ENCODE measurements around the gene DNMT3B. TPM values are rescaled to one million over a fixed set of nuclear protein-coding genes. Genes with fewer than 3 reads are reported as not detected.
A peak's percentile ranks its signal among the peaks of the same experiment; 100 is the strongest.

DNMT3B gene
- total and polyA plus RNA-seq, 2 experiments from 2014 or later: 711 to 2,222 TPM

DNA sequence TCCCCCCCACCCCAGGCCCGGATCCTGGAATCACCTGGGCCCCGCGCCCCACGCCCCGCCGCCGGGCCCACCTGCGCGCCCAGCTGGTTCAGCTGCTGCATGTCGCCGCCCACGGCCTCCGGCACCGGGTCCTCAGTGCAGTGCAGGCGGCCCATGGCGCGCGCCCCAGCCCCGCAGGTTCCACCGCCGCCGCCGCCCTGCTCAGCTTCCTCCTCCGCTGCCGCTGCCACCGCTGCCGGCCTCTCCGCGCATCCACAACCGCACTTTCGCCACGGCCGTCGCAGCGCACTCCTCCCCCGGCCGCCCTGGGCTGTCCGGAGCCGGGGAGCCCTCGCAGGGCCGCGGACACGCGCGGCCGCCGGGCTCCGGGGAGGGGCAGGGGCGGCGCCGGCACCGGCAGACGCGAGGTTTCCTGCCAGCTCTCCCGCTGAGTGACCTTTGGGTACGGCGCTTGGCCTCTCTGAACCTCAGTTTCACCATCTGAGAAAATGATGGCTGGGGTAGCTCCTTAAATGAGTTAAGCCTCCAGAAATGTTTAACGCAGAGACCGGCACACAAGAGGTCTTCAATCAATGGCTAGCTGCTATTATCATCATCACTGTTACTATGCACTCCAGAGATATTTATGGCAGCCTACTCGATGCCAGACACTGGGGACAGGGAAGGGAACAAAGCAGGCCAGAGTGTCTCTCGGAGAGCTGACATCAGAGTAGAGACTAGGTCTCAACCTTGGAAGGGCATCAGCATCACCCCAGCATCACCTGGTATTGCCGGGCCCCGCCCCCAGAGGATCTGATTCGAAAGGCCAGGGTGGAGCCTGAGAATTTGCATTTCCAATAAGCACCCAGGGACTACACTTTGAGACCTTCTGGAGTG, 18.7 kb upstream of the DNMT3B start, which contains the start of gene COMMD7:
TSS of gene COMMD7 (minus strand) at position 231 of the 876 bp plus-strand sequence. CDS start at position 155, 76 bp downstream.
- Histone ChIP-seq H4K20me1 (replicated peaks; ENCODE audit: insufficient read depth) (peaks cover 27% of the 10 kb centered on the region), H3K4me3 (peak within 1 kb of the TSS; percentile 81), H3F3A (replicated peaks; ENCODE audit: low read depth) (peaks cover 12% of the 10 kb centered on the region), H3K9me2 (ENCODE audit: insufficient read depth) (no peaks in the 10 kb centered on the region), H2AFZ (no peak within 1 kb of the TSS; the same call in 1 of the 2 replicates), H3K79me2 (replicated peaks; ENCODE audit: insufficient read depth) (peaks cover 95% of the 10 kb centered on the region), H3K27me3 (ENCODE audit: insufficient read depth) (no peaks in the 10 kb centered on the region), H3K4me1 (ENCODE audit: insufficient read depth) (peaks cover 48% of the 10 kb centered on the region), H3K27ac (ENCODE audit: low read depth) (peak within 1 kb of the TSS; percentile 99), H3K4me2 (peak within 1 kb of the TSS; percentile 95), H3K36me3 (ENCODE audit: insufficient read depth) (no peaks in the 10 kb centered on the region)
- TF ChIP-seq JUNB (IDR thresholded peaks at IDR 0.05; ENCODE audit: unreplicated experiment) (no peak), ETS1 (IDR thresholded peaks at IDR 0.05) (peak; percentile 62; the same call in 1 of the 2 replicates), ZNF462 (CRISPR knock-in tag; IDR thresholded peaks at IDR 0.05) (no peak), EZH2phosphoT487 (IDR thresholded peaks at IDR 0.05; ENCODE audit: unreplicated experiment) (no peak), ZNF114 (CRISPR knock-in tag; IDR thresholded peaks at IDR 0.05) (no peak), EZH2 (IDR thresholded peaks at IDR 0.05; ENCODE audit: low read depth, unreplicated experiment) (no peak), POLR2AphosphoS5 (IDR thresholded peaks at IDR 0.05; ENCODE audit: low read depth) (peak; percentile 97), CTCF (conservative IDR thresholded peaks at IDR 0.05; ENCODE audit: low read depth in 2 of 2) (0 out of 4 replicates have a peak, but pooled peaks of 1 of the 2 experiments have one; percentile 4), STAT1 (IDR thresholded peaks at IDR 0.05; ENCODE audit: unreplicated experiment) (no peak), NANOG (IDR thresholded peaks at IDR 0.05; ENCODE audit: borderline replicate concordance) (no peak), CREB1 (CRISPR knock-in tag; IDR thresholded peaks at IDR 0.05; ENCODE audit: low read depth) (no peak), ZNF331 (CRISPR knock-in tag; IDR thresholded peaks at IDR 0.05; ENCODE audit: low read depth) (no peak)
- TF ChIP-seq, protein P1, sequence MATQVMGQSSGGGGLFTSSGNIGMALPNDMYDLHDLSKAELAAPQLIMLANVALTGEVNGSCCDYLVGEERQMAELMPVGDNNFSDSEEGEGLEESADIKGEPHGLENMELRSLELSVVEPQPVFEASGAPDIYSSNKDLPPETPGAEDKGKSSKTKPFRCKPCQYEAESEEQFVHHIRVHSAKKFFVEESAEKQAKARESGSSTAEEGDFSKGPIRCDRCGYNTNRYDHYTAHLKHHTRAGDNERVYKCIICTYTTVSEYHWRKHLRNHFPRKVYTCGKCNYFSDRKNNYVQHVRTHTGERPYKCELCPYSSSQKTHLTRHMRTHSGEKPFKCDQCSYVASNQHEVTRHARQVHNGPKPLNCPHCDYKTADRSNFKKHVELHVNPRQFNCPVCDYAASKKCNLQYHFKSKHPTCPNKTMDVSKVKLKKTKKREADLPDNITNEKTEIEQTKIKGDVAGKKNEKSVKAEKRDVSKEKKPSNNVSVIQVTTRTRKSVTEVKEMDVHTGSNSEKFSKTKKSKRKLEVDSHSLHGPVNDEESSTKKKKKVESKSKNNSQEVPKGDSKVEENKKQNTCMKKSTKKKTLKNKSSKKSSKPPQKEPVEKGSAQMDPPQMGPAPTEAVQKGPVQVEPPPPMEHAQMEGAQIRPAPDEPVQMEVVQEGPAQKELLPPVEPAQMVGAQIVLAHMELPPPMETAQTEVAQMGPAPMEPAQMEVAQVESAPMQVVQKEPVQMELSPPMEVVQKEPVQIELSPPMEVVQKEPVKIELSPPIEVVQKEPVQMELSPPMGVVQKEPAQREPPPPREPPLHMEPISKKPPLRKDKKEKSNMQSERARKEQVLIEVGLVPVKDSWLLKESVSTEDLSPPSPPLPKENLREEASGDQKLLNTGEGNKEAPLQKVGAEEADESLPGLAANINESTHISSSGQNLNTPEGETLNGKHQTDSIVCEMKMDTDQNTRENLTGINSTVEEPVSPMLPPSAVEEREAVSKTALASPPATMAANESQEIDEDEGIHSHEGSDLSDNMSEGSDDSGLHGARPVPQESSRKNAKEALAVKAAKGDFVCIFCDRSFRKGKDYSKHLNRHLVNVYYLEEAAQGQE (IDR thresholded peaks at IDR 0.05; ENCODE audit: unreplicated experiment): no peak
- Mint-ChIP-seq H3K4me3 (peak within 1 kb of the TSS; percentile 99), H3K27ac (peak within 1 kb of the TSS; percentile 95), H3K36me3 (ENCODE audit: low read depth) (peaks cover 7% of the 10 kb centered on the region; the same call in 2 of the 3 replicates), H3K9me3 (no peaks in the 10 kb centered on the region), H3K27me3 (ENCODE audit: insufficient read depth, low read depth, poor library complexity) (peaks cover 19% of the 10 kb centered on the region), H3K4me1 (peaks cover 25% of the 10 kb centered on the region)
- DNase-seq (ENCODE audit: low spot score) (peak; percentile 95), ATAC-seq (peak; percentile 77)

Data from GM23338 (cell line).